Measurements from ENCODE around the gene DNAJC15. TPM values are rescaled to one million over a fixed set of nuclear protein-coding genes. Genes with fewer than 3 reads are reported as not detected.
"Not testable (repeated sequence)": the region's sequence is repeated elsewhere in the genome, so short reads cannot be mapped to it uniquely, and the experiment has no call there.

DNAJC15 gene
- total and polyA plus RNA-seq, 2 of the 4 experiments (the other 2 are of a cell fraction) = 7.0 to 22.0 TPM

GRCh38 chr13:43039966-43040365 lies 16.6 kb downstream of the DNAJC15 start (continued):
- TF ChIP-seq ELK1 (IDR thresholded peaks at IDR 0.05; ENCODE audit: borderline replicate concordance, low read depth, low read length) (no peak), NFE2L2 (IDR thresholded peaks at IDR 0.05; ENCODE audit: low read depth, low read length) (no peak)

GRCh38 chr13:43040581-43041368 lies 17.4 kb downstream of the DNAJC15 start:
- H3K79me1 ChIP-seq (ENCODE audit: low read depth in 1 of 2, low read length in 2 of 2) = peaks cover 45 to 57% of the 10 kb centered on the region in 2 experiments
- dilution Hi-C loops (cut with HindIII; ENCODE audit: low sequenced_read_pairs, unreplicated experiment); H3K23ac ChIP-seq (ENCODE audit: low read depth, low read length); H3K4me1 ChIP-seq (ENCODE audit: control insufficient read depth, insufficient read depth, low read length); H3K14ac ChIP-seq (replicated peaks; ENCODE audit: low read depth, low read length); H3K27ac ChIP-seq (ENCODE audit: insufficient read depth, low read length); H3K9me1 ChIP-seq (ENCODE audit: insufficient read depth, low read length); H2BK15ac ChIP-seq (ENCODE audit: low read depth, low read length); H3K18ac ChIP-seq (ENCODE audit: low read depth, low read length); H3K4me3 ChIP-seq (ENCODE audit: insufficient read depth, low read depth, low read length); H3K4ac ChIP-seq (ENCODE audit: low read depth, low read length); H2AK9ac ChIP-seq (replicated peaks; ENCODE audit: low read depth, low read length, poor library complexity); H2AFZ ChIP-seq (replicated peaks; ENCODE audit: low read length, poor library complexity); in situ Hi-C loops (cut with MboI; ENCODE audit: low sequenced_read_pairs); POLR2A ChIA-PET (ENCODE audit: unreplicated experiment); H4K20me1 ChIP-seq (ENCODE audit: insufficient read depth, low read length); CTCF ChIA-PET; H3K56ac ChIP-seq (ENCODE audit: extremely low read depth, insufficient read depth, low read length); intact Hi-C loops (cut with micrococcal nuclease); BruUV-seq (replicated peaks); H4K5ac ChIP-seq (ENCODE audit: low read depth, low read length); H4K91ac ChIP-seq (ENCODE audit: insufficient read depth, low read depth, low read length); H4K8ac ChIP-seq (ENCODE audit: low read depth in 2 of 2, low read length in 2 of 2); H3K9ac ChIP-seq (ENCODE audit: low read depth, low read length); H2BK120ac ChIP-seq (ENCODE audit: low read depth, low read length); DNase-seq; H2BK20ac ChIP-seq (ENCODE audit: low read depth, low read length); H2AK5ac ChIP-seq (ENCODE audit: low read depth, low read length); H3K27me3 ChIP-seq (ENCODE audit: control insufficient read depth, insufficient read depth, low read length); H2BK5ac ChIP-seq (ENCODE audit: low read depth, low read length, poor library complexity, severe bottlenecking); H3K36me3 ChIP-seq (ENCODE audit: control insufficient read depth, insufficient read depth, low read length); H3K9me3 ChIP-seq (ENCODE audit: control insufficient read depth, insufficient read depth, low read length); H3K4me2 ChIP-seq (ENCODE audit: low read depth, low read length): not testable (repeated sequence)
- WGBS, 2 experiments (ENCODE audit: extremely low coverage in 2 of 2, insufficient read length in 1 of 2) = no CpG with 5 or more reads among the region's 13 CpGs
- ATAC-seq (ENCODE audit: low read depth) = peak; percentile 29
